CD4-positive, alpha-beta T cell treated with Interleukin-4 for 4 hours (primary cell): ENCODE measurements around the gene CCDC68.
"Not testable (repeated sequence)": the region's sequence is repeated elsewhere in the genome, so short reads cannot be mapped to it uniquely, and the experiment has no call there.

Experiments used
- DNase-seq: peaks from one replicate; pipeline ENCODE4 v3.0.0-alpha.2; 2020

CCDC68 gene

DNA sequence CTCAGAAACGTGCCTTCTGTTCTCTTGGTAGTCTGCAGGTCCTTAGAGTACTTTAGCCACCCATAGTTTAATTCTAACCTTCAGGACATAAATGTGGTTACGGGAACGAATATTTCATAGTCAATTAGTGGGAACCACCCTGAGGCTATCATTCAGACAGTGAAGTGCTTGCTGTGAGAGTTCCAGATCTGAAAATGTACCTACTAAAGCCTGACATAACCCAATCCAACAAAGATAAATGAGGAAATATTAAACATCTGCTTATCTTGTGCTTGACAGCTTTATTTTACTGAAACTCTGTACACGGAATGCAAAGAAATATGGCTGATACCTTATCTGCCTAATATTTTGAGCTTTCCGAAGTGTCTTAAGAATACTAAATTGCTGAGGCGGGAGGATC, 88.0 kb downstream of the CCDC68 start:
- DNase-seq: no peak

DNA sequence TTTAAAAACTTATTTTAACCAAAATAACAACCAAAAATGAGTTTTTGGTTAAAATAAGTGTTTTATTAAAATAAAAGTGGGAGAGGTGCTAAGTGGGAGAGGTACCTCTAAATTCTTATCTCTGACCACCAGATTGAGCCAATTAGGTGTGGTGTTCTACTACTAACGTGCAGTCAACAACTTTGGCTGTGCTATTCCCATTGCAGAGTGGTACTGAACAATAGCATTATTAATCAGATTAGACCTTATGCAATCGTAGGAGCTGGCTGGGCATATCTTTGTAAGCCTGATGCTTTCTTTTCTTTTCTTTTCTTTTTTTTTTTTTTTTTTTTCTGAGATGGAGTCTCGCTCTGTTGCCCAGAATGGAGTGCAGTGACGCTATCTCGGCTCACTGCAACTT, 92.1 kb downstream of the CCDC68 start:
- no peak for DNase-seq

- DNase-seq: no peak
These were observed 98.3 kb downstream of the CCDC68 start for GRCh38 chr18:54860941-54861340.

- DNase-seq: no peak
These were observed 99.4 kb downstream of the CCDC68 start for GRCh38 chr18:54859667-54860421.

DNA sequence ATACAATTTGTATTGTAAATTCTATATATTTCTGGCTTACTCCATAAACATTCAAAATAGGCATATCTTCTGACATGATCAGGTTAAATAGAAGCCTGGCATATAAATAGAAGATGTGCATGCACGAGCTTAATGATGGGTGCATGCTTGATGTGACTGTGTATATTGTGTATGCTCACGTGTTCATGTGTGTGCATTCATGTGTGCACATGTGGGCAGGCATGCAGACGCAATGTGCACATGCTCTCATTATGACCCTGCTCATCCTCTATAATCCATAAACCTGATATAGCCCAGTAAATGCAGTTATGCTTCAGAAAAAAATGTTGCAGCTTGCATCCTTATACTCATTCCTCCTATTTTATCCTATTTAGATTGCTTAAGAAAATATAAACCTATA, 101.8 kb downstream of the CCDC68 start:
- DNase-seq: no peak

DNA sequence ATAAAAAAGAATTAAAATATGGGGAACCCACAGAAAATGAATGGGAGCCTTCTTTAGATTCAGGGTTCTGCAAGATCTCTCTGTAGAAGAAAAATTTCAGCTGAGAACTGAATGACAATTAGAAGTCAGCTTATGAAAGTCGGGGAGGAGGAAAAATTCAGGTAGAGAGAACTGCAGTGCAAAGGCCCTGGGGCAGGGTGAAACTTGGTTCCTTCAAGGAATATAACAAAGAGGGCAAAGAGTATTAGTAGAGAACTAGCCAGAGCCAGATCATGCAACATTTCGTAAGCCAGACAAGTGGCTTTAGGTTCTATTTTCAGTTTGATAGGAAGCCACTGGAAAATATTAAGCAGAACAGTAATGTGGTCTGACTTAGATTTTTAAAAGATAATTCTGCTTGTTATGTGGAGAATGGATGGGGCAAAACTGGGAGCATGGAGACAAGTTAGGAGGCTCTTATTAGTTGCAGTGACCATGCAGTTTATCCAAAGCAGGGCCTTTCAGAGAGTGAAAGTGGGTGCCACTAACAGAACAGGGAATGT, 103.1 kb downstream of the CCDC68 start:
- no peak for DNase-seq

DNA sequence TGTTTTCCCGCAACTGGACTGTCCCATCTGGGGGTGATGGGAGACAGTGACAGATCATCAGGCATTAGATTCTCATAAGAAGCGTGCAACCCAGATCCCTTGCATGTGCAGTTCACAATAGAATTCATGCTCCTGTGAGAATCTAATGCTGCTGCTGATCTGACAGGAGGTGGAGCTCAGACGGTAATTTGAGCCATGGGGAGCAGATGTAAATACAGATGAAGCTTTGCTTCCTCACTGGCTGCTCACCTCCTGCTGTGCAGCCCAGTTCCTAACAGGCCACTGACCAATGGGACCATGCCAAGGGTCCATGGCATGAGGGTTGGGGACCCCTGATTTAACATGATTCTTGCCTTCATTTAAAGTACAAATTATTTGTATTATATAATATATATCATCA, 104.2 kb downstream of the CCDC68 start:
- DNase-seq: not testable (repeated sequence)

DNA sequence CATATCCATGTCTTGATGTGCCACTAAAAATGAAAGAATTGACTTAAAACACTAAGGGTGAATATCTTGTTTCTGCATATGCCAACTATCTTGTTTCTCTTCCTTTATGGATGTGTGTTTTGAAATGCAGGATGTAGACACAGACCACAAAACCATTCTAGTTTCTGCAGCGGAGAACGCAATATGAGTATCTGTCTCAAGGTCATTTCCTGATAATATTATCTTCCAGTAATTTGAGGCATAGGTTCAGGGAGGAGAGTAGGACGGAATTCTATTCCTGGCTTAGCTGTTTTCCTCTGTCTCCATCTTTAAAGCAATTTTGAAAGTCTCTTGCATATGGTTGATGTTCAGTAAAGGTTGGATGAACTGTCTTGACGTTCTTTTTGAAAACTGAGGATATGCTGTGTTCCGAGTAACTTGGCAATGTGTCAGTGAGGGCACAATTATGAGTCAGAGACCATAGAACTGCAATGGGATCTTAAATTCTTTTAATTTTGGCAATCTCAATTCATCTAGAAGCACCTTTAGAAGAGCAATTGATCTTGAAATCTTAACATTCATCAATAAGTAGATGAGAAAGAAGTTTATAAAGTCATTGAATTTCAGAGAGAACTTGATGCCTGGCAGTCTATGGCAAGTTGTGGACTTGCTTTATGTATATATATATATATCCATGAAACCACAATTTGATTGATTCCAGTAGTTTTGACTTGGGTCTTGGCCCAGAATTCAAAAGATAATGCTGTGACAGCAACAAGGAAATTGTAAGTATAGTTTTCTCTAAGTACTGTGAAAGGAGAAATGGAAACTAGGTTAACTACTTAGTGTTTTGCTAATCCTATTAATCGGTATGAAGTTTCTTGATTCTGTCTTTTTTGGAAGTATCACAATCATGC, 106.2 kb downstream of the CCDC68 start:
- DNase-seq: no peak
